K562 (cell line): ENCODE data around the gene RMC1. TPM values are rescaled to one million over a fixed set of nuclear protein-coding genes. Genes with fewer than 3 reads are reported as not detected.
"Not testable (repeated sequence)": the region's sequence is repeated elsewhere in the genome, so short reads cannot be mapped to it uniquely, and the experiment has no call there.

ENCODE experiments used
- ATAC-seq: fragments of 200-7000 bp; cut with Tn5 transposase; 3 replicates; pipeline ENCODE4 v1.9.1; 2020; ENCODE audit warnings: moderate library complexity
- BruUV-seq: library from RNA; stranded (reverse); fragments of 400-500 nt; replicated peaks from 2 replicates; lab custom pipeline; 2021; lab: Mats Ljungman, UMichigan
- CTCF ChIA-PET: fragments of 300-600 bp; formaldehyde crosslinking; extraction: SDS; loops from one replicate; lab custom pipeline; 2021; ENCODE audit warnings: low intra/inter-chr PET ratio; lab: Yijun Ruan, JAX
- POLR2A ChIA-PET: fragments of 300-600, 350-650 bp; sonication (Branson Sonifier 250); formaldehyde crosslinking; extraction: SDS; loops from one replicate; lab custom pipeline; 2021; ENCODE audit warnings: antibody characterized with exemption, inconsistent platforms; lab: Yijun Ruan, JAX
- DNase-seq, 4 experiments: peaks; one replicate each; pipeline versions ENCODE4 v3.0.0 to v3.0.0-alpha.2; 2011 to 2018; ENCODE audit warnings: low spot score in 3 of 4, mixed read lengths in 3 of 4; ENCODE audit errors: extremely low read depth in 1 of 4
- FAIRE-seq: peaks from 2 replicates; lab custom pipeline; 2011; peaks lifted over from hg19 to GRCh38; lab: Jason Lieb, UNC
- H2AFZ ChIP-seq: 2 replicates; pipeline ENCODE4 v1.6.0; 2011; ENCODE audit warnings: low read depth, low read length, control low read depth, inconsistent platforms
- H3K27ac ChIP-seq: fragments of 200-600 bp; 3 replicates; pipeline ENCODE4 v1.8.0; 2011; ENCODE audit warnings: low read depth, mild to moderate bottlenecking, control low read depth, inconsistent platforms, low read length, moderate library complexity, mixed read lengths; ENCODE audit errors: extremely low read depth
- H3K27me3 ChIP-seq, 2 experiments: fragments of 300-600 bp in 1 of 2; 2 replicates in 1 of 2; 3 replicates in 1 of 2; pipeline versions ENCODE4 v1.6.0 to v1.8.0; 2011; ENCODE audit warnings: inconsistent platforms in 2 of 2, low read length in 2 of 2, mild to moderate bottlenecking in 1 of 2, mixed read lengths in 1 of 2, moderate library complexity in 1 of 2; ENCODE audit not compliant: control insufficient read depth in 2 of 2, insufficient read depth in 2 of 2
- H3K36me3 ChIP-seq: fragments of 300-600 bp; 3 replicates; pipeline ENCODE4 v1.8.0; 2011; ENCODE audit warnings: mild to moderate bottlenecking, low read length, inconsistent platforms; ENCODE audit not compliant: control insufficient read depth, insufficient read depth
- H3K4me1 ChIP-seq, 2 experiments: fragments of 200-600 bp in 1 of 2; replicated peaks in 1 of 2; 2 replicates in 1 of 2; 3 replicates in 1 of 2; pipeline versions ENCODE4 v1.5.1 to v1.8.0; 2011; ENCODE audit warnings: inconsistent platforms in 2 of 2, low read length in 2 of 2, mild to moderate bottlenecking in 1 of 2, mixed read lengths in 1 of 2, moderate library complexity in 1 of 2; ENCODE audit not compliant: control insufficient read depth in 2 of 2, insufficient read depth in 2 of 2
- H3K4me2 ChIP-seq: 2 replicates; pipeline ENCODE4 v1.6.1; 2011; ENCODE audit warnings: low read length, control low read depth, inconsistent platforms, mixed read lengths; ENCODE audit not compliant: insufficient read depth
- H3K4me3 ChIP-seq: fragments of 200-600 bp; sonication (generic), shearing (Covaris generic); 2 replicates; pipeline ENCODE4 v1.5.1; 2016; ENCODE audit warnings: control low read depth, inconsistent platforms
- H3K79me2 ChIP-seq: fragments of 200-600 bp; 3 replicates; pipeline ENCODE4 v1.8.0; 2011; ENCODE audit warnings: low read length, inconsistent platforms; ENCODE audit not compliant: control insufficient read depth, insufficient read depth
- H3K9ac ChIP-seq, 2 experiments: 2 replicates each; pipeline versions ENCODE4 v1.6.0 to v1.6.1; 2011; ENCODE audit warnings: low read depth in 2 of 2, low read length in 2 of 2, control low read depth in 1 of 2, inconsistent platforms in 1 of 2, mild to moderate bottlenecking in 1 of 2, mixed read lengths in 1 of 2; ENCODE audit not compliant: insufficient read depth in 1 of 2
- H3K9me1 ChIP-seq: one replicate; pipeline ENCODE4 v1.6.0; 2011; ENCODE audit warnings: inconsistent platforms, mild to moderate bottlenecking, low read length, moderate library complexity; ENCODE audit not compliant: control insufficient read depth, insufficient read depth
- H3K9me3 ChIP-seq: replicated peaks from 2 replicates; pipeline ENCODE4 v1.5.1; 2011; ENCODE audit warnings: low read depth, low read length, inconsistent platforms; ENCODE audit not compliant: control insufficient read depth, insufficient read depth
- H4K20me1 ChIP-seq: replicated peaks from 2 replicates; pipeline ENCODE4 v1.6.1; 2011; ENCODE audit warnings: low read length, inconsistent platforms, mixed read lengths; ENCODE audit not compliant: control insufficient read depth, insufficient read depth
- CEBPB ChIP-seq: fragments of 450-650 bp; IDR thresholded peaks from 2 replicates; pipeline ENCODE4 v1.6.1; 2016; ENCODE audit warnings: missing genetic modification characterization, missing compliant biosample characterization
- MTA1 ChIP-seq: fragments of 450-650 bp; IDR thresholded peaks from 2 replicates; pipeline ENCODE4 v1.6.1; 2017; ENCODE audit warnings: borderline replicate concordance
- WGBS: fragments of 100-300 bp; shearing (Covaris generic); methylation state at CpG from one replicate; pipeline ENCODE4 v1.1.6; 2016; ENCODE audit warnings: low coverage, mixed read lengths; ENCODE audit not compliant: insufficient coverage; ENCODE audit errors: missing lambda C conversion rate; 5-methylcytosine and 5-hydroxymethylcytosine counted together
- in situ Hi-C: fragments of 300-500 bp; cut with MboI; formaldehyde crosslinking; loops from 4 replicates; pipeline ENCODE4 v1.15.0; 2018; ENCODE audit warnings: inconsistent platforms, mixed read lengths
- intact Hi-C: fragments of 100-400 bp; cut with micrococcal nuclease; formaldehyde crosslinking; loops from 2 replicates; pipeline ENCODE4 v1.14.2; 2022
- polyA plus RNA-seq, 8 experiments: library from polyadenylated mRNA; depleted of rRNA in 4 of 8; stranded (reverse) in 5 of 8; unstranded in 3 of 8; fragments of >200 nt; fragmentation: Nextera tagmentation in 2 of 8; fragmentation: Illumina TruSeq in 1 of 8; extraction: Ambion mirVana in 2 of 8; extraction: Trizol in 1 of 8; gene quantifications; 2 replicates each; pipeline versions ENCODE4 v1.2.1 to v1.2.3, GENCODE V29; 2011 to 2014; ENCODE audit warnings: inconsistent platforms in 1 of 8, missing spikeins in 1 of 8
- total RNA-seq, 7 experiments: library from RNA; depleted of rRNA in 6 of 7; stranded (reverse); fragments of >200 nt in 6 of 7; fragmentation: Illumina TruSeq in 2 of 7; extraction: Trizol in 2 of 7; gene quantifications; 2 replicates each; pipeline versions ENCODE4 v1.2.1 to v1.2.3, GENCODE V29; 2011 to 2021; ENCODE audit warnings: low replicate concordance in 1 of 7

RMC1 gene
- total and polyA plus RNA-seq, 9 of the 15 experiments (the other 6 are each of a cell fraction or from before 2014, with no cell fraction given) = 7.5 to 42.4 (median 35.5) TPM

DNA sequence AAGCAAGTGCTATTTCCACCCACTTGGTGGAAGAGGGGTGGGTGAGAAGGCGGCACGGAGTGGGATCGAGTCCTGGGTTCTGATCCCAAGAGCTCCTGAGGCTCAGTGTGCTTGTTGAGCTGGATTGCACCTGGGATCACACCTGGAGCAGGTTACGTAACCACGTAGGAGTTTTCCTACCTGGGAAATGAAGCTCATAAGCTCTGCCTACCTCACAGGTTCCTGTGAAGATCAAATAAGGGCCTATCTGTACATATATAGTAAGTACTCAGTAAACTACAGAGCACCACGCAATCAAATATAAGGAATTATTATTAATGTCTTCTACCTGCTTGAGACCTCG is 72.0 kb downstream of the RMC1 start:
- no peaks in the 10 kb centered on the region; the same call in none of the 2 replicates for H4K20me1 ChIP-seq
- CTCF ChIA-PET = no interaction called here
- TF ChIP-seq CEBPB (tag) = 0 out of 2 replicates have a peak, but pooled peaks have one; percentile 26
- no peak for TF ChIP-seq MTA1
- H3K9me1 ChIP-seq = no peaks in the 10 kb centered on the region
- FAIRE-seq (no peak), DNase-seq (no peak), ATAC-seq (no peak)
- H3K36me3 ChIP-seq = peaks cover 52% of the 10 kb centered on the region
- H3K27me3 ChIP-seq = no peaks in the 10 kb centered on the region
- H3K27ac ChIP-seq = no peak overlapping the region
- H3K9me3 ChIP-seq = no peaks in the 10 kb centered on the region
- H2AFZ ChIP-seq = no peak overlapping the region
- no peak overlapping the region for H3K4me2 ChIP-seq
- WGBS = 94% methylated on average over 7 of the region's 7 CpGs
- no TSS peak for BruUV-seq
- intact Hi-C loops (no loop called here), in situ Hi-C loops (no loop called here)
- POLR2A ChIA-PET = interaction anchor here (1.5 kb wide), 1 partner anchor 10 kb away, joined by 5 read pairs; no protein-coding TSS in a partner anchor
- peak overlapping the region in 1 of 2 experiments; percentile 67; a peak in 1 of 4 replicates for H3K9ac ChIP-seq
- peaks cover 0 to 9% of the 10 kb centered on the region in 2 experiments; a peak in 3 of 5 replicates for H3K4me1 ChIP-seq
- peaks cover 2% of the 10 kb centered on the region; the same call in 1 of the 3 replicates for H3K79me2 ChIP-seq
- H3K4me3 ChIP-seq = no peak overlapping the region

GRCh38 chr18:23577521-23577920 is 74.2 kb downstream of the RMC1 start:
- Histone ChIP-seq H3K79me2 (peaks cover 14% of the 10 kb centered on the region; the same call in 1 of the 3 replicates), H3K4me1 (peaks cover 0 to 15% of the 10 kb centered on the region in 2 experiments; a peak in 4 of 5 replicates), H3K36me3 (peaks cover 45% of the 10 kb centered on the region)
- H3K9me1 ChIP-seq, BruUV-seq, H3K27ac ChIP-seq, DNase-seq, H3K27me3 ChIP-seq, H3K9ac ChIP-seq, in situ Hi-C loops, ATAC-seq, CTCF ChIA-PET, FAIRE-seq, H3K9me3 ChIP-seq, H3K4me3 ChIP-seq, intact Hi-C loops, H3K4me2 ChIP-seq, POLR2A ChIA-PET, H2AFZ ChIP-seq, H4K20me1 ChIP-seq: not testable (repeated sequence)
- 100% methylated on average over 2 of the region's 24 CpGs for WGBS
